ENCODE results near the gene MRPS27.
"Not testable (repeated sequence)": the region's sequence is repeated elsewhere in the genome, so short reads cannot be mapped to it uniquely, and the experiment has no call there.

The MRPS27 gene

DNA sequence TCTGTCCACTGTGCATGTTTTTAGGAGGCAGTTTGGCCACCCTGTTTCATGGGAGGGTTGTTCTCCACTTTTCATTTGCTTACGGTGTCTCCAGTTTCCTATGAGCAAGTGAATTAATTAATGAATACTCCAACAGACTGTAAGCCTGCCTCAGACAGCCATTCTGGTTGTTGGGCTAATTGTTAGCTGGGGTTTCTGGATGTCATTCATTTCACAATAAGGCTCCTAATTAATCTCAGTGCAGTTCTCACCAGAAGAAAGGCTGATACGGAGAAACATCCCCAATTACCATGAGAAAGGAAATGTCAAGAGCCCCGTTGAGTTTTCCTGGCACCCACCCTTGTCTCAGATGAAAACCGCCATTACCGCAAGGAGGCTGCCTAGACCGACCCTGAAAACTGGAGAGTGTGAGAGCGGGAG lies 136.9 kb downstream of the MRPS27 start:
- Histone ChIP-seq H3K4me1 (ENCODE audit: control insufficient read depth, insufficient read depth, low read length) (peaks cover 24% of the 10 kb centered on the region), H3K27me3 (ENCODE audit: control insufficient read depth, insufficient read depth, low read length) (no peaks in the 10 kb centered on the region), H3K4me3 (ENCODE audit: low read depth, low read length) (no peak overlapping the region; the same call in 1 of the 2 replicates), H3K9me3 (ENCODE audit: control insufficient read depth, insufficient read depth, low read depth, low read length) (no peaks in the 10 kb centered on the region), H3K36me3 (ENCODE audit: control insufficient read depth, insufficient read depth, low read length) (peaks cover 48% of the 10 kb centered on the region), H3K9ac (ENCODE audit: low read length) (no peak overlapping the region), H3K27ac (ENCODE audit: low read depth, low read length) (no peak overlapping the region)

DNA sequence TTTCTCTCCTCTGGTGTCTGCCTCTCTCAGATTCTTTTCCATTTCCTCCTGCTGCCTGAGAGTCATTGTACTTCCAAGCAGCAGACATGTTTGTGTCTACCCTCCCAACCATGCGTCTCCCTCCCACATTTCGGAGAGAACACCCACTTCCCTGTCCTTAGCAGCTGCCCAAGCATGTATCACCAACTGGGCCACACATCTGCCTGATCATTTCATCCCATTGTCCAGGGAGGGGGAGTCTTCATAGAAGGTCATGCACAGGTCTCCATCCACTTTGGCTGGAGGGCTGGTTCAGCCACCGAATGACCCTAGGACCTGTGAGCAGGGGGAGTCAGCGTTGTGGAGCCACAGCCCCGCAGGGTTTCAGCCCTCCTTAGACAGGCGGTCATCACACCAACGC lies 137.4 kb downstream of the MRPS27 start:
- H3K9ac ChIP-seq (ENCODE audit: low read length) = no peak overlapping the region
- H3K27ac ChIP-seq (ENCODE audit: low read depth, low read length) = no peak overlapping the region
- no peaks in the 10 kb centered on the region for H3K27me3 ChIP-seq (ENCODE audit: control insufficient read depth, insufficient read depth, low read length)
- peaks cover 24% of the 10 kb centered on the region for H3K4me1 ChIP-seq (ENCODE audit: control insufficient read depth, insufficient read depth, low read length)
- no peak overlapping the region; the same call in 1 of the 2 replicates for H3K4me3 ChIP-seq (ENCODE audit: low read depth, low read length)
- peaks cover 43% of the 10 kb centered on the region for H3K36me3 ChIP-seq (ENCODE audit: control insufficient read depth, insufficient read depth, low read length)
- H3K9me3 ChIP-seq (ENCODE audit: control insufficient read depth, insufficient read depth, low read depth, low read length) = no peaks in the 10 kb centered on the region

DNA sequence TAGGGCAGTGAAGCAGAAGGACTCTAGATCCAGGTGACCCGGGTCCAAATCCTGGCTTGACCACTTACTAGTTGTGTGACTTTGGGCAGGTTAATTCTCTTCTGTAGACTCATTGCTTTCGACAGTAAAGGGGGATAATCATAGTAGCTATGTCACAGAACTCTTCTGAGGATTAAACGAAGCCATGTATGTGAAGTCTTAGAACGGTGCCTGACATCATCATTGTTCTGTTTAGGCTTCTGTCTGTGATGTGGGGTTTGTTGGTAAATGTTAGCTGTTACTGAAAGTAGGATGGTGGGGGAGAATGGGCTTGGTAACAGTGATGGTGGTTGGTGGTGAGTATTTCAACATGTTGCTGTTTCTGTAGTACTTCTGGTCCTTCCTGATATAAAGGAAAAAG lies 139.1 kb downstream of the MRPS27 start:
- Histone ChIP-seq H3K9ac (ENCODE audit: low read length) (no peak overlapping the region), H3K4me3 (ENCODE audit: low read depth, low read length) (no peak overlapping the region)

DNA sequence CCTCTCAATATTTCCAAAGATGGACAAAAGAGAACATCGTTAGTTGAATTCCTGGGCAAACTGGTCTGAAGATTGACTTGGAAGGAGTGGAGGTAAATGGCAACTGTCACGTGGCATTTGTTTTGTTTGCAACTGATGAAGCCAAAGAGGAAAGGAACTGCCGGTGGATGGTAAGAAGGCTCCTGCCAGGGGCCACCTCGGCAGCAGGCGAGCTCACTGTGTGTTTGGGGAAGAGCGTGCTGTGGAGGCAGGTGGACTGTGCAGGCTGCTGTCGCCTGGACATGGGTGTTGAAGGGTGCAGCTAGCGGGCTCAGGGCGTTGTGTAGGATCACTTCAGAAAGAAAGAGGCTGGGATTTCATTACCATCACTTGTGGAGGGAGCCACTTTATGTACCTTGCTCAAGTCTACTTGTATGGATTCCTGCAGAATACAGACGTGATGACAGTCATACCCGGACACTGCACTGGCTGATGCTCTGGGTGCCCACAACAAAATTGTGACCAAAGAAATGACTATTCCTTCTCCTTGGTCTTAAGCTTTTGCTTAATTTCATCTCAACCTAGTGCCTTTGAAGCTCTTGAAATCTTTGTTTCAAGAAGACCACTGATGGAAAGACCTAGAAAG lies 140.1 kb downstream of the MRPS27 start:
- H3K36me3 ChIP-seq (ENCODE audit: control insufficient read depth, insufficient read depth, low read length) = peaks cover 27% of the 10 kb centered on the region
- H3K4me3 ChIP-seq (ENCODE audit: low read depth, low read length) = no peak overlapping the region
- no peaks in the 10 kb centered on the region for H3K9me3 ChIP-seq (ENCODE audit: control insufficient read depth, insufficient read depth, low read depth, low read length)
- H3K27ac ChIP-seq (ENCODE audit: low read depth, low read length) = no peak overlapping the region
- no peak overlapping the region for H3K9ac ChIP-seq (ENCODE audit: low read length)
- no peaks in the 10 kb centered on the region for H3K27me3 ChIP-seq (ENCODE audit: control insufficient read depth, insufficient read depth, low read length)
- peaks cover 24% of the 10 kb centered on the region for H3K4me1 ChIP-seq (ENCODE audit: control insufficient read depth, insufficient read depth, low read length)

More for the DNA sequence above, 139.1 kb downstream of the MRPS27 start:
- Histone ChIP-seq H3K4me1 (ENCODE audit: control insufficient read depth, insufficient read depth, low read length) (peaks cover 24% of the 10 kb centered on the region), H3K27ac (ENCODE audit: low read depth, low read length) (no peak overlapping the region), H3K27me3 (ENCODE audit: control insufficient read depth, insufficient read depth, low read length) (no peaks in the 10 kb centered on the region), H3K9me3 (ENCODE audit: control insufficient read depth, insufficient read depth, low read depth, low read length) (no peaks in the 10 kb centered on the region), H3K36me3 (ENCODE audit: control insufficient read depth, insufficient read depth, low read length) (peaks cover 32% of the 10 kb centered on the region)

DNA sequence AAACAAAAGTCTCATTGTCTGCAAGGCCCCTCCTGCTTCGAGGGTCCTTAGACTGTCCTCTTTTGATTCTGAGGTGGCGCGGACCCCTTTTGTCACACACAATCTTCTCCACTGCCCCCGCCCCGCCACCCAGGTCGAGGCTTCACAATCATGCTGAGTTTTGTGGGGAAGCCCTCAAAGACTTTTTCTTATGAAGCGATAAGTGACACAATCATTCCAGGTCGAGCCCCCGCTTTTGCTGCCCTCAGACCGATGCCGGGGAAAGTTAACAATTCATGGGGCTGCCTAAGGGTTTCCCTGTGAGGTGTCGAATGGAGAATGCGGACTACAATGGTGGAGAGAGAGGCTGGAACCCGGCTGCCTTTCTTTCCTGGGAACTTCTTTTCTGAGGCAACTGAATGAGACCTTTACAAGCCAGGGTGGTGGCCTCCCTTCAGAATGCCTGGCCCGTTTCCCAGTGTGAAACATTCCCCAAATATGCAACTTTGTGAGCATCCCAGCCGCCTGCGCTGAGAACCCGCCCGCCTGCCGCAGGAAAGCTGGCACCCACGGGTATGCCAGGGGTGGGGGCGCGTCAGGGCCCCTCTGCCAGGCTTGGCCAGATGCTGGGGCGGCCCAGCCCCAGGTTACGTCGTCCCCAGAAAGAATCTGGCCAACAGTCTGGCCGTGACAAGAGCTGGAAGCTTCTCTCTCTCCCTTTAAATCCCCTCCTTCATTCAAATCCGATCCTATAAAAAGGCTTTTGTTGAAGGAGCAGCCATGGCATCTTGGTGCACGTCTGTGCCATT lies 140.8 kb downstream of the MRPS27 start:
- Histone ChIP-seq H3K4me3 (ENCODE audit: low read depth, low read length) (no peak overlapping the region), H3K36me3 (ENCODE audit: control insufficient read depth, insufficient read depth, low read length) (peaks cover 23% of the 10 kb centered on the region), H3K9me3 (ENCODE audit: control insufficient read depth, insufficient read depth, low read depth, low read length) (no peaks in the 10 kb centered on the region), H3K4me1 (ENCODE audit: control insufficient read depth, insufficient read depth, low read length) (peaks cover 24% of the 10 kb centered on the region), H3K27ac (ENCODE audit: low read depth, low read length) (no peak overlapping the region), H3K9ac (ENCODE audit: low read length) (no peak overlapping the region), H3K27me3 (ENCODE audit: control insufficient read depth, insufficient read depth, low read length) (no peaks in the 10 kb centered on the region)

DNA sequence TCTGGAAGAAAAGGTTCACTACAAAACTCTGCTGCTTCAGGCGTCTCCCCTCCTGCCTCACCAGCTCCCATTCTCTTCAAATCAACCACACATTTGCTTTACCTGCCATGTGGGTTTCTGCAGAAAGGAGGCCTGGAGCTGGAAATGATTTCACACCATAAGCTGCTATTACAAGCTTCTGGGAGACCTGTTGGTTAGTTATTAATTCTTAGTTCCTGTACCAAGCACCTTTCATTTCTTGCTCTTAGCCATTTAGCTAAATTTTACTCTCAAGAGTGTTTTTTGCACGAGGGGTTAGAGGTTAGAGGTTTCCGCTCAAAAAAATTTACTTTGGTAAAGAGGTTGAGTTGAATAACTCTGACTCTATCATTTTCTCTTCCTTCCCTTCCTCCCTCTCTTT lies 142.5 kb downstream of the MRPS27 start:
- Histone ChIP-seq H3K36me3 (ENCODE audit: control insufficient read depth, insufficient read depth, low read length) (peaks cover 20% of the 10 kb centered on the region), H3K4me1 (ENCODE audit: control insufficient read depth, insufficient read depth, low read length) (peaks cover 13% of the 10 kb centered on the region), H3K4me3 (ENCODE audit: low read depth, low read length) (no peak overlapping the region), H3K9ac (ENCODE audit: low read length) (no peak overlapping the region), H3K27me3 (ENCODE audit: control insufficient read depth, insufficient read depth, low read length) (no peaks in the 10 kb centered on the region), H3K9me3 (ENCODE audit: control insufficient read depth, insufficient read depth, low read depth, low read length) (no peaks in the 10 kb centered on the region), H3K27ac (ENCODE audit: low read depth, low read length) (no peak overlapping the region)

DNA sequence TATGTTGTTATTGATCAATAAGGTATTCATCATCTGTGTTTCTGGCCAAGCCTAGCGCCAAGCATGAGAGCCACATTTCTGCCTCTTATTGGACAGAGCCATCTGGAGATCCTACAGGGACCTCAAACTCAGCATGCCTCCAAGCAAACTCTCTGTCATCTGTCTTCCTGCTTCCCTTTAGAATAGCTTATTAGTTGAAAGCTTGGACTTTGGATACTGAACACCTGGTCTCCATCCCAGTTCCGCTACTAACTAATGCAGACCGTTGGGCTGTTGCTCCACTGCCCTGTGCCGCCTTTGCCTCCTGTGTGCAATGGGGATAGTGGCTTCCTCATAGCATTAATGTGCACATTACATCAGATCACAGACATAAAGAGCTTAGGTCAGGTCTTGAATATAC lies 147.3 kb downstream of the MRPS27 start:
- H3K36me3 ChIP-seq (ENCODE audit: control insufficient read depth, insufficient read depth, low read length) = peaks cover 24% of the 10 kb centered on the region
- no peaks in the 10 kb centered on the region for H3K9me3 ChIP-seq (ENCODE audit: control insufficient read depth, insufficient read depth, low read depth, low read length)
- no peak overlapping the region for H3K4me3 ChIP-seq (ENCODE audit: low read depth, low read length)
- peaks cover 24% of the 10 kb centered on the region for H3K4me1 ChIP-seq (ENCODE audit: control insufficient read depth, insufficient read depth, low read length)
- no peaks in the 10 kb centered on the region for H3K27me3 ChIP-seq (ENCODE audit: control insufficient read depth, insufficient read depth, low read length)
- H3K9ac ChIP-seq (ENCODE audit: low read length) = no peak overlapping the region
- no peak overlapping the region for H3K27ac ChIP-seq (ENCODE audit: low read depth, low read length)

DNA sequence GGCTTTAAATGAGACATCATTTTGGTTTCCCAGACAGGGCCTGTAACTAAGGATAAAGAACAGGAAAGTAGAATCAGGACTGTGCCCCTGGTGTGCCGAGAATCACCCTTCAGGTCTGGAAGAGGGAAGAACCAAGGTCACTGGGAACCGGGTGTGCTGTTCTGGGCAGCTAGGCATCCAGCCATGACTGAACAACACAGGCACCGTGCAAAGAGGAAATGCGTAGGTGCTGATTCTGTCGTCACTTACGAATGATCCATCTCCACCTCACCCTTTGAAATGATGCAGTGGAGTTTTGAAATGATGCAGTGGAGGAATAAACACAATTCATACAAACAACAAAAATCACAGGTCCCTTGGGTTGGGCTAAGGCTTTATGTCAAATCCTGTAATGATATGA lies 148.4 kb downstream of the MRPS27 start:
- no peak overlapping the region for H3K27ac ChIP-seq (ENCODE audit: low read depth, low read length)

DNA sequence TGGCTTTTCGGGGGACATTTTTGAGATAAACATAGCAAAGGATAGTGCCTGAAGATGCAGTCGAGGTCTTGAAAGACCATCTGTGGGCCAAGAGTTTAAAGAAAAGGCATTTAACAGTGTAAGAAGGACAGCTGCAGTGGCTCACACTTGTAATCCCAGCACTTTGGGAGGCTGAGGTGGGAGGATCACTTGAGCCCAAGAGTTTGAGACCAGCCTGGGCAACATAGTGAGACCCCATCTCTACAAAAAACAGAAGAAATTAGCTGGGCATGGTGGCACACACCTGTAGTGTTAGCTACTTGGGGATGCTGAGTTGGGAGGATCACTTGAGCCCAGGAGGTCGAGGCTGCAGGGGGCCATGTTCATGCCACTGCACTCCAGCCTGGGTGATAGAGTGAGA lies 148.9 kb downstream of the MRPS27 start:
- H3K9me3 ChIP-seq (ENCODE audit: control insufficient read depth, insufficient read depth, low read depth, low read length); H3K27ac ChIP-seq (ENCODE audit: low read depth, low read length); H3K27me3 ChIP-seq (ENCODE audit: control insufficient read depth, insufficient read depth, low read length); H3K9ac ChIP-seq (ENCODE audit: low read length); H3K4me3 ChIP-seq (ENCODE audit: low read depth, low read length): not testable (repeated sequence)
- Histone ChIP-seq H3K36me3 (ENCODE audit: control insufficient read depth, insufficient read depth, low read length) (peaks cover 20% of the 10 kb centered on the region), H3K4me1 (ENCODE audit: control insufficient read depth, insufficient read depth, low read length) (peaks cover 40% of the 10 kb centered on the region)

More for the DNA sequence above, 148.4 kb downstream of the MRPS27 start:
- H3K4me1 ChIP-seq (ENCODE audit: control insufficient read depth, insufficient read depth, low read length) = peaks cover 35% of the 10 kb centered on the region
- no peak overlapping the region for H3K9ac ChIP-seq (ENCODE audit: low read length)
- no peak overlapping the region for H3K4me3 ChIP-seq (ENCODE audit: low read depth, low read length)
- H3K27me3 ChIP-seq (ENCODE audit: control insufficient read depth, insufficient read depth, low read length) = no peaks in the 10 kb centered on the region
- no peaks in the 10 kb centered on the region for H3K9me3 ChIP-seq (ENCODE audit: control insufficient read depth, insufficient read depth, low read depth, low read length)
- H3K36me3 ChIP-seq (ENCODE audit: control insufficient read depth, insufficient read depth, low read length) = peaks cover 24% of the 10 kb centered on the region

DNA sequence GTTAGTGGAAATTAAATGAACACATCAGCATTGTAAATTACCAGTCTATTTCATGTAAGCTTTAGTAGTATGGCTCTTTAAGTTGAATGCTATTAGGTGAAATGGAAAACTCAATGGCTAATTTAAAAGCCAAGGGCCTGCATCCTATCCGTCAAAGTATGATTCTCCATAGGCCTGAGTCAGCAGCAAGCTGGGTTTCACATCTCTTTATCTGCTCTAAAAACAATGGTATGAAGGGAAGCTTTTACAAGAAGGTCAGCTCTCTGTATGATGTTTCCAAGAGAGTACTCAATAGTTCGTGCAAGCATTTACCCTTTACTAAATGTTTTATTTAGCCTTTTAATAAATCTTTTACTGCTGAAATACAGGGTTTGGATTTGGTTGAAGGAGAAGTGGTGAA lies 149.9 kb downstream of the MRPS27 start:
- Histone ChIP-seq H3K36me3 (ENCODE audit: control insufficient read depth, insufficient read depth, low read length) (peaks cover 15% of the 10 kb centered on the region), H3K4me1 (ENCODE audit: control insufficient read depth, insufficient read depth, low read length) (peaks cover 51% of the 10 kb centered on the region), H3K4me3 (ENCODE audit: low read depth, low read length) (no peak overlapping the region), H3K9me3 (ENCODE audit: control insufficient read depth, insufficient read depth, low read depth, low read length) (no peaks in the 10 kb centered on the region), H3K9ac (ENCODE audit: low read length) (no peak overlapping the region), H3K27me3 (ENCODE audit: control insufficient read depth, insufficient read depth, low read length) (no peaks in the 10 kb centered on the region), H3K27ac (ENCODE audit: low read depth, low read length) (no peak overlapping the region)

Data from HUES6 (cell line).